Left lobe of liver (tissue), 2 donors: ENCODE measurements around the gene ZNF281. TPM values are rescaled to one million over a fixed set of nuclear protein-coding genes. Genes with fewer than 3 reads are reported as not detected.

ENCODE experiments used
- ATAC-seq: fragments of 200-7000 bp; cut with Tn5 transposase; one replicate; pipeline ENCODE4 v1.9.1; 2020; ENCODE audit warnings: mild to moderate bottlenecking, moderate library complexity
- DNase-seq: peaks from one replicate; pipeline ENCODE4 v3.0.0-alpha.2; 2020; ENCODE audit warnings: low spot score
- total RNA-seq: library from RNA; stranded (reverse); gene quantifications from one replicate; pipeline ENCODE4 v1.2.1, GENCODE V29; 2021
- donor health status: DM: no; HTN: no; CAD: no; lungs with moderate emphysema.
- donor health status: DM: no; HTN: yes; CAD: no.

The ZNF281 gene
- total RNA-seq, 1 donor from 2014 or later = 13.7 TPM

GRCh38 chr1:200399860-200400259 is 10.0 kb downstream of the ZNF281 start:
- no peak for ATAC-seq
- no peak for DNase-seq

- ATAC-seq = no peak
- no peak for DNase-seq
Measured at GRCh38 chr1:200398373-200398772, 11.5 kb downstream of the ZNF281 start.

- no peak for ATAC-seq
- no peak for DNase-seq
Measured at GRCh38 chr1:200392625-200393185, 17.1 kb downstream of the ZNF281 start.

- ATAC-seq (no peak), DNase-seq (no peak)
Measured at GRCh38 chr1:200391747-200392146, 18.1 kb downstream of the ZNF281 start.

- no peak for DNase-seq
- no peak for ATAC-seq
Measured at GRCh38 chr1:200388791-200389190, 21.0 kb downstream of the ZNF281 start.

GRCh38 chr1:200386416-200386815 is 23.4 kb downstream of the ZNF281 start:
- no peak for DNase-seq
- no peak for ATAC-seq

GRCh38 chr1:200384818-200385390 is 24.9 kb downstream of the ZNF281 start:
- ATAC-seq (no peak), DNase-seq (no peak)

- ATAC-seq (no peak), DNase-seq (no peak)
Measured at GRCh38 chr1:200381256-200381984, 28.4 kb downstream of the ZNF281 start.

- DNase-seq (no peak), ATAC-seq (no peak)
Measured at GRCh38 chr1:200380589-200381021, 29.2 kb downstream of the ZNF281 start.

GRCh38 chr1:200379940-200380588 is 29.8 kb downstream of the ZNF281 start:
- DNase-seq (peak; percentile 54), ATAC-seq (peak; percentile 90)

- ATAC-seq (no peak), DNase-seq (no peak)
Measured at GRCh38 chr1:200379432-200379757, 30.4 kb downstream of the ZNF281 start.

GRCh38 chr1:200378096-200378495 is 31.7 kb downstream of the ZNF281 start:
- DNase-seq (no peak), ATAC-seq (no peak)

GRCh38 chr1:200376528-200376927 is 33.3 kb downstream of the ZNF281 start:
- ATAC-seq = no peak
- no peak for DNase-seq

GRCh38 chr1:200374569-200375295 is 35.1 kb downstream of the ZNF281 start:
- DNase-seq = no peak
- no peak for ATAC-seq

GRCh38 chr1:200373811-200374231 is 36.0 kb downstream of the ZNF281 start:
- ATAC-seq = no peak
- DNase-seq = no peak

- DNase-seq = no peak
- ATAC-seq = peak; percentile 71
Measured at GRCh38 chr1:200372885-200373181, 37.0 kb downstream of the ZNF281 start.

GRCh38 chr1:200372095-200372884 is 37.5 kb downstream of the ZNF281 start:
- no peak for DNase-seq
- peak; percentile 85 for ATAC-seq

- ATAC-seq = peak; percentile 22
Measured at GRCh38 chr1:200369706-200370105, 40.1 kb downstream of the ZNF281 start.

GRCh38 chr1:200369131-200369530 is 40.7 kb downstream of the ZNF281 start:
- no peak for DNase-seq
- no peak for ATAC-seq

More at GRCh38 chr1:200369706-200370105, 40.1 kb downstream of the ZNF281 start:
- no peak for DNase-seq

GRCh38 chr1:200368556-200368955 is 41.3 kb downstream of the ZNF281 start:
- ATAC-seq = no peak
- DNase-seq = no peak
